Activated T-cell treated with anti-CD3 and anti-CD28 coated beads, Interleukin-2, amount 50 U/mL, for 48 hours (primary cell): ENCODE data around the gene KIF26B.

Experiments
- DNase-seq, 2 experiments: peaks; one replicate each; pipeline ENCODE4 v3.0.0-alpha.2; 2020

KIF26B gene

DNA sequence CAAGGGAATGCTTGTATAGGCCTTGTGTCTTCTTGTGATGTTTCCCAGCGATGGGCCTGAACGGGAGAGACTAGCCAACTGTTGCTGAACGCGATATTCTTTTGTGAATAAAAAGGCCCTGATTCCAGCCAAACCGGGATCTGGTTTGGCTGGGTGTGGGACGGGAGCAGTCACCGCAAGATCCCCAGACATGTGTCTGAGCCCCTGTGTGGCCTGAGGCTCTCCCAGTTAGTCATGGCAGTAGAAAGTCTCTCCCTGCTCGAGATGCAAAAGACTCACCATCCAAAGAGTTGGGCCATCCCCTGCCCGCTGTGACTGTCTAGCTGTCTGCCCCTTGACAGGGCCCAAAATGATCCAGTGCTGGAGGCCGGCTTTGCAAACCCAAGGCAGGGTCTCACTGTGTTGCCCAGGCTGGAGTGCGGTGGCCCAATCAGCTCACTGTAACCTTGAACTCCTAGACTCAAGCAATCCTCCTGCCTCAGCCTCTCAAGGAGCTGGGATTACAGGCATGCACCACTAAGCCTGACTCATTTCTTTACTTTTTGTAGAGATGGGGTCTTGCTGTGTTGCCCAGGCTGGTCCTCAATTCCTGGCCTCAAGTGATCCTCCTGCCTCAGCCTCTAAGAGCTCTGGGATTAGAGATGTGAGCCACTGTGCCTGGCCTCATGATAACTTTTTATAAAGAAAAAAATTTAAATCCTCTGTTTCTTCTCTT, 56.4 kb downstream of the KIF26B start:
- DNase-seq = no peak

DNA sequence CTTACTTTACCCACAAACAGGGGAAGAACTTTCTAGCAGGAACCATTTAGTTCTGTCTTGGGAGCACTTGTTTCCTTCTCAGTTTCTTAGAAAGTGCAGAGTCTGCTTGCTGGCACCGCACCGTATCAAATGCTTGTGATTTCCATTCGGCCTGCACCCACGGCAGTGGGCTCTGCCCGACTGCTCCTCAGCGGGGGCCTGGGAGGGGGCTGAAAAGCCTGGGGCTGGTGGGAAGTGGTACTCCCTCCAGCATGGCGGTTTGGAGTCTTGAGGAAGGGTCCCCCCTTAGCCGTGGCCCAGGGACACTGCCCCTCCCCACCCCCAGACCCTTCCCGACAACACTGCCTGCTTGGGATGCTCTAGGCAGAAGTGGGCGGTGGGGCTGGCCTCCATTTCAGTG, 57.0 kb downstream of the KIF26B start:
- no peak for DNase-seq

DNA sequence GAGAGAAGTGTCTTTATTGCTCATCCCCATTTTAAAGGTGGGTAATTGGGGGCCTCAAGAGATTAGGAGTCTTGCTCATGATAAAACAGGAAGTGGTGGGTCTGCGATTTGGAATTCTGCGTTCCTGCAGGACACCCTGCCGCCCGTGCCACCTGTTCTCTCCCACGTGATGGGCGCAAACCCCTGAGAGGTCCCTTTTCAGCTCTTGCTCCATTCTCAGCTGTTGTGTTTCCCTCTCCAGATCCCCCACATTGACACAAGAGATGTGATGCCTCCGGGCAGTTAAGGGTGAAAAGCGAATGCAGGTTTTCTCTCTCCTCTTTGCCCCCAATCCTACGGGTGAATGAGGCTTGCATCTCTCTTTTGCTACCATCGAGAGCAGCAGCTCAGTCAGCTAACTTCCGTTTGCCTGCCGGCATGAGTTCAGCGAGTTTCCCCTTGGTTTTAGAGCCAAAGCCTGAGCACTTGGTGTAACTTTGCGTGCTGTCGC, 57.5 kb downstream of the KIF26B start:
- no peak for DNase-seq

DNA sequence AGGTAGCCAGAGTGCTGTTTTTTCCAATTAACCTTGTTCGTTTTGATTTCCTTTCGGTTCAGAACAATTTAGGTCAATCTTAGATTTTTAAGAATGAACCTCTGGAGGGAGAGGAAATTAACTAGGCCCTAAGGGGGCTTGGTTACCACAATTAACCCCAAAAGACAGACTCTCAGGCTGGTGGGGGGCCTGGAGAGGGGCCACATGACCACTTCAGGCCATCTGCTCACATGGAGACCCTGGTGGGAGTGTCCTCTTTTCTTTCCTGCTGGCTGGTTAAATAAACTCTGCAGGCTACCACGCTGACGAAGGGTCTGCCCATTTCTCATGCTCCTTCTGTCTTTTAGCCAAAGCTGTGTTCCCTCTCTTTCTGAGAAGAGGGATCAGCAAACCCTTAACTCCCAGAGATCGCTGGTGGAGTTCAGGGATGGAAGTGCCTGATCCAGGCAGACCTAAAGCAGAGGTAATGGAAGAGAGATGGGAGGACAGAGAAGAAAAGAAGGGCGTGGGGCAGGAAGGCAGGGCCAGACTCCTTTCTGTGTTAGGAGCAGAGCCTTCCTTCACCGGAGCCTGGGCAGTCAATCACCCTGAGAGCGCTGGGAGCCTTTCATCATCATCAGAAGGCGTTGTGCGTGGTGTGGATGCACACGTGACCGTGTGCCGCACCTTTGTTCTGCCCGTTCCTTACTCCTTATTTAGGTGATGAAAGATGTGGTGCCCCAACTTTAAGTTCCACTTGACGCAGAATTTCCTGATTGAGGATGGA, 58.5 kb downstream of the KIF26B start:
- DNase-seq = no peak

DNA sequence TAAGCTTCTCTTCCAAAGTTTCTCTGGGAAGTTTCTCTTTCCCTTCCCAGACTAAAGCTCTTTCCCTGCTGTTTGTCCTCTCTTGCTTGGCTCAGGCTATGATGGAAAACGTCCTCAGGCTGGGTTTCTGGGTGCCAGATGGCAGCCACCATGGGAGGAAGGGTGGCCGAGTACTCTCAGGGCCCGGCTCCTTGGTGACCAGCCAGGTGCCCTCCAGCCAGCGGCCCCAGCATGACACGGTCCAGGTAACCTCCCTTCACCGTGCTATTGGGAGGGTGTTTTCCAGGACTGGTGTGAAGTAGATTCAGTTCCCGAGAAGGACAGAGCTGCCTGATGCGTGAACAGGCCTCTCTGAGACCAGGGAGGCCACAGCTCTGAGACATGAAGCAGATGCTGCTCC, 60.3 kb downstream of the KIF26B start:
- no peak for DNase-seq

DNA sequence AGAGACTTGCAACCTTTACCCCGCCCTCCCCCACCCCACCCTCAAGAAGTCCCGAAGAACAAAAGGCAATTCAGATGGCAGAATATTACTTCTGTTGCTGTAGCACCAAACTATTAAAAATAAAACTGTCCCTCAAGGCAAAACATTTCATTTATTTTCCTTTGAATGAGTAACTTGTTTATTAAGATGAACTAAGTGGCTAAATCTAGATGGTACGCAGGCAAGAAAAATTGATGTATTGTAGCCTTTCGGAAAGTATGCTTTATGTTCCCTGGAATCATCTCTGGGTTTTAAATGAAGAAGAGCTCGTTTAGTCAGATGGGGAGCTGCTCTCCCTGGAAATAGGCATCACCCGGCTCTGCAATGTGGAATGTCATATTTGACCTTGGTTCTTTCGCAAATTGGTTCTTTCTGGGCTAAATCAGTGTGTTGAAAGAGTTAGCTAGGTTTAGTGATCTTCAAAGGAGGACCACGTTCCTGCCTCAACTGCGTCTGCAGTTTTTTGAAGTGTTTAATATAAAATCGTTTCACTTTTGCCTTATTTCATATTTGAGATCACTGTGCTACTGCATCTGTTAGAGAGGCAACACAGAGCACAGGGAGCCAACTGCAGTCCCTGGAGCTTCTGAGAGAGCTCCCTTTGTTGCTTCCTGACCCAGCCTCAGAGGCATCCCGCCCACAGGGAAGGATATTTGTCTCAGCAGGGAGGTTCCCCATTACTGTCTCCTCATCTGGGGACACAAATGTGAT, 61.8 kb downstream of the KIF26B start:
- DNase-seq = no peak

DNA sequence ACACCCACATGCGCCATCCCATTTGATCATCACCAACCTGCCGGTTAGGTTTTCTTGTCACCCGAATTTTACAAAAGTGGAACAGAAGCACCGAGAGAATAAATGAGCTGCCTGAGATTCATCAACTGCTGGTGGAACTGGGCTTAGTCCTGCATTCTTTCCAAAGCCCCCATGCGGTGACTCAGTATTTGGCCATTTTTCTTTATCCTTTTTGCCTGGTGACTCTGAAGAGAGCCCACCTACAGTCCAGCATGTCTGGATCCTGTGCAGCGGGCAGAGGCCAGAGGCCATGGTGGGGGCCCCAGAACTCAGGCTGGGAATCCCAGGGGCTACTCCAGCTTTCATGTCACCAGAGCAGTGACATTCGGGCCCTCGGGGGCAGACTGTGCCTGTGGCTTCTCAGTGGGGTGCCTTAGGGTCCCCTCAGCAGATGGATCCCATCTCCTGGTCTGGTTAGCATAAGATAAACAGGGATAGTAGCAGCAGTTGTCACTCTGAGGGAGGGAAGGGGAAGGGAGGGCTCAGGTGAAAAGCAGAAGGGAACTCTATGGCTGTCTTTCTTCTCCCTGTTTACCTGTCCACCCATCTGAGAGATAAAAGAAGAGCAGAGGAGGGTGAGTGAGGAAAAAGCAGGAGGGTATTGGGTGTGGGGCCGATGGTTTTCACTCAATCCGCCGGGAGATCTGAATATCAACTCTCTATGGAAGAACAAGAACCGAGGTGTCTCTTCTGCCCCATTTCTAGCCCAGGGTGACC, 63.2 kb downstream of the KIF26B start:
- no peak for DNase-seq

DNA sequence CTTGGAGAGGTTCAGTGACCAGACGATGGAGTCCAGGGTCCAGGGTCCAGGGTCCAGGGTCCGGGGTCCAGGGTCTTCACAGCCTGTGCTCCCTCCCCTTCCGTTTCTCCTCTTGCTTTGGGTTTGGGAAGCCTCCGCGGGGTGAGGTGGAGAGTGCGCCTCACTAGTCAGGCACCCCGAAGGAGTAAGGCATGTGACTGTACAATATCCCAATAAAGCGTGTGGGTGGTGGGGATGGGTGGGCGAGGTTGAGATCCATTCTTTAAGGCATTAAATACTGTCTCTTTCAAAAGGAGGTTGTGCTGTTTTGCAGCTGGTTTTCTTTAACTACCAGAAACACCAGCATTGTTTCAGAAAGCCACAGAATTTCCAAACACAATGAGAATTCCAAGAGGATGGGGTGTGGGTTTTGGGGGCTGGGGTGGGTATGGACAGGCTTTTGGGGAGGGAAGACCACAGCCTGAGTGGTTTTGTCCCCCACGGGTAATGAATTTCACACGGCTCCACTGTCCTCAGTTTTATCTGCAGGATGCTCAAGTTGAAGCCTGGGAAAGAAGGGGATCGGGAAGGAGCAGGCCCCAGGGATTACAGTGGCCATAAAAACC, 65.7 kb downstream of the KIF26B start:
- DNase-seq = no peak

DNA sequence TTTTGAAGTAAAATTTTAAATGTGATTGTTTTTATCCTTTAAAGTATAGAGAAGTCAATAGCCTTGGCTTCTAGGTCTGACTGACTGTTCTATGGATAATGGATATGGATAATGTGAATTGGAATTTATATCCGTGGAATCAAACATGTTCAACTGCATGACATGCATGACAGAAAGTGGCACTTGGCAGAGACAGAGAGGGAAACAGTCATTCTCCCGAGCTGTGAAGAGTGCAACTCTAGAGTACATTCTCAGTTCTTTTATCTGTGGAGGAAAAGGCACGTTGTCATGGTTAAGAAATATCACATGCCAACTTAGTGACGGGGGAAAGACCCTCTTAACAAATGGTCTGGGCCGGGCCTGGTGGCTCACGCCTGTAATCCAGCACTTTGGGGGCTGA, 67.0 kb downstream of the KIF26B start:
- no peak for DNase-seq

DNA sequence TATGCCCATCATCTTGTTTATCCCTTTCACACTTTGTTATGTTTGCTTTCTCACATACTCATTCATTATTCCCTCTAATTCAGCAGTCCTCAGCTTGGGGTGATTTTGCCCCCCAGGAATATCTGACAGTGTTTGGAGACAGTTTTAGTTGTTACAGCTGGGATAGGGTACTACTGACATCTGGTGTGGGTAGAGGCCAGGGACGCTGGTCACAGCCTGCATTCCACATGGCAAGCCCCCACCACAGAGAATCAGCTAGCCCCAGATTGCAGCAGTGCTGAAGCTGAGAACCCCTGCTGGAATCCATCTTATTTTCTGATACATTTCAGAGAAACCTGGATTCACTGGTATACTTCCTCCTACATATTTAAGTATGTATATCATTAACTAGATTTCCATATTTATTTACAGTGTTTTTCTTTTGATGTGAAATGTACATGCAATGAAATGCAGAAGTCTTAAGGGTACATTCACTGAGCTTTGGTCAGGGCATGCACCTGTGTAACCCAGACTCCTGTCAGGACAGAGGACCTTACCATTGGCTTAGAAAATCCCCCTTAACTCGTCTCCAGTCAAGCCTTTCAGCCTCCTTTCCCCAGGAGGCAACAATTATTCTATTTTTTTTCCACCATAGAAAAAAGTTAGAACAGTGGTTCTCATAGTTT, 68.3 kb downstream of the KIF26B start:
- no peak for DNase-seq

DNA sequence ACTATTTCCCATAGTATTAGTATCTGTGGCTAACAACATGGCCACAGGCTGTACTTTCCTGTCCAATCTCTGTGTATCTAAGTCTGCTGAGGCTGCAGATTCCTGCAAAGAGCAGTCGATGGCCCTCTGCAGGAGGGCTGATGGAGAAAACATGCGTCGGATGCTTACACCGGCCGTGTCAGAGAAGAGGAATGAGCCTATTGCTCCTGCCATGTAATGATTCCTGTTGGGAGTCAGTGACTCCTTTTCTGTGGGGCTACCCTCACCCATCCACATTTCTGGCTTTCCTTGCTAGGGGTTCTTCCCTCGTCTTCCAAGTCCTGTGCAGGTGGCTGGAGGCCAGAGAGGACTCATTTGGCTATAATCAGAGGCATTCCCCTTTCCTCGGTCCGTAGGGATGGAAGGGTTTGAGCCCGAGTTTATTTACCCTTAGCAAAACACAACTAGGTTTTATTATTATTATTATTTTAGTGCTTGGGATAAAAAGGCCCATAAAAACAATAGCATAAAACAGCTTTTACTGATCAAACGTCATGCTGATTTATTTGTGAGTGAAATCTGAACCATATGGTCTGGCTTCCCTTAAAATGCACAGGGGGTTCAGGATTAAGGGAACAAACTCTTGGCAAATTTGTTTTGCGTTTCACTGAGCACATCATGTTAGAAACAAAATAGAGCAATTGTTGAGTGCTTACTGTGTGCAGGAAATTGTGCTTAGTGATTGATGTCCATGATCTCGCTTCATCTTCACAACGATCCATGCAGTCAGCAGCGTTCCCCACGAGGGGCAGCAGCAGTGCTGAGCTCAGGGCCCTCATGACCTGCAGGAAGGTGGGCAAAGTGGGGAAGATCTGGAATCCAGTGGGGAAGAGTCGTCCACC, 70.8 kb downstream of the KIF26B start:
- DNase-seq = no peak

DNA sequence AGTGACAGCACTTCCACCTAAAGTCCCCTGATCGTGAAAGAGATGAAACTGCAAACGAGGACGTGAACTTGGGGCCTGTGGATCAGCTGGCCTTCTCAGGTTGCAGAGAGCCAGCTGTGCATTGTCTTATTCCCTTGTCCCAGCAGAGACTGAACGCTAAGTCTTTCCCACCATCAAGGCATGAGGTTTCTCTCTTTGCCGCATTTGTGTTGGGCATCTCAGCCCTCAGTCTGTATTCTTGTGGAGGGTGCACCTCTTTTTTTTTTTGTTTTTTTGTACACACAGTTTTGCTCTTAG, 71.4 kb downstream of the KIF26B start:
- DNase-seq = no peak

DNA sequence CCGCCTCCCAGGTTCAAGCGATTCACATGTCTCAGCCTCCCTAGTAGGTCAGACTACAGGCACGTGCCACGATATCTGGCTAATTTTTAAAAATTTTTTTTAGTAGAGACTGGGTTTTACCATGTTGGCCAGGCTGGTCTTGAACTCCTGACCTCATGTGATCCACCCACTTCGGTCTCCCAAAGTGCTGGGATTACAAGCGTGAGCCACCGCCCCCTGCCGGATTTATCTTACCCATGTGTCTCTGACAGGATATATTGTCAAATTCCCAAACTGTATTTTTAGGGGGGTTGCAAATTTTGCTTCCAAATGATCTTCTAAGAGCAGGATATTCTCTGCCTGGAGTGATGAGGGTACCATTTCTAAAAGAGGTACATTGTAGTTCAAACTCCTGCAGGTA, 74.3 kb downstream of the KIF26B start:
- no peak for DNase-seq

DNA sequence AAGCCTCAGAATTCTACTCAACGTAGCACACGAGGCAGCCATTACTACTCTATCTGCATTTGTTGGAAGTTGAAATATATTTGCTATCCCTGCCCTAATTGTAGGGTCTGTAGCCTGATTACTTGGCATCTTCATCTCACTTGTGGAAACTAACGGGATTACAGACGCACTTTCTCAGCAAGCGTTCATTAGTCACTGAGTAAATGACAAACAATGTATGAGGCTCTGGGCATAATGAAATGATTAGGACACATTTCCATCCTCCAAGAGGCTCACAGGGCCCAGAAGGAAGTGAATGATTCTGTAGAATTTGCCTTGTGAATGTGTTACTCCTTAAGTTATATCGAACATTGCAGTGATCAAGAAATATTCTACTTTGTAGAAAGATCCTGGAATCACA, 78.1 kb downstream of the KIF26B start:
- DNase-seq = no peak

DNA sequence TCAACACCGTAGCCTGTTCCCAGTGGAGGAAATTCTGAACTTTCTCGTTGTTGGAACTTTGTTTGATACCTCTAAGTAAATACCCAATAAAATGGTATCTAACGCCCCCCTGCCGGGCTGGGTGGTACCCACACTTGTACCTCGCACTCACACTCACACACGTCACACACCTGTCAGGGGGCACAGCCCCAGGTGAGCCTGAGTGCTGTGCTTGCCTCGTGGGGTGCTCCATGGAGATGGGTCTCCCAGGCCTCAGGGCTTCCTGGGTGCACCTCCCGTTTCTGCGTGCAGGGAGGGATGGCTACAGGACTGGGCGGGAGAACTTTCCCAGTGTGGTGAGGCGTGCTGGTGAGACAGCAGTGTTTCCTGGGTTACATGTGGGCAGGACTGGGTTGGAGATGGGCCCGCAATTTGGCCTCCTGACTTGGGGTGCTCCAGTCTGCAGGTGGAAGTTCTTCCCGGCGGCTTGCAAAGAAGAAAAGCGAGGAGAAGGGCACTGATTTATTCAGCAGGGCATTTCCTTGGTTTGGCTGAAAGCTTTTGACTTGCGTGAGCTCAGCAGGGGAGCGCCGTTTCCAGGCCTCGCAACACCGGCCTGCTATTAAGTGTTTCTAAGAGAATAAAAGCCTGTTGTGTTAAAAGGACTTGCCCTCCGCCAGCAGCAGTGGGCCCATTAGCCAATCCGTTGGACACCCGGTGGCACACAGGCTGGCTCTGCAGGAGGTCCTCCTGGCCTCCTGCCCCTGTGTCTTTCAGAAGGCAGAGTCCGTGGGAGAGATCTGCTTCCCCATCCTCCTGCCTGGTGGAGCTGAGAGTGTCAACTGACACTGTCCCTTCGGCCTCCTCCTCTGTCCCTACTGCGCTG, 79.7 kb downstream of the KIF26B start:
- DNase-seq = no peak

DNA sequence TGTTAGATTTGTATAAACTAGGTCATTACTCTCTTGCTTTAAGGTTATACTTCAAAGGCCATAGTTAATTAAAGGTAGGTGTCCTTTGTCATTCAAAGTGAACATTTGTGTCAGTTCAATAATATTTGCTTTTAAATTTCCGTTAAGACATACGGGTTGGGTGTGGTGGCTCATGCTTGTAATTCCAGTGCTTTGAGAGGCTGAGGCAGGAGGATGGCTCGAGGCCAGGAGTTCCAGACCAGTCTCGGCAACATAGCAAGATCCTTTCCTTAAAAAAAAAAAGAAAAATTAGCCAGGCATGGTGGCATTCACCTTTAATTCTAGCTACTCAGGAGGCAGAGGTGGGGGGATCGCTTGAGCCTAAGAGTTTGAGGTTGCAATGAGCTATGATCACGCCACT, 80.4 kb downstream of the KIF26B start:
- DNase-seq = no peak

DNA sequence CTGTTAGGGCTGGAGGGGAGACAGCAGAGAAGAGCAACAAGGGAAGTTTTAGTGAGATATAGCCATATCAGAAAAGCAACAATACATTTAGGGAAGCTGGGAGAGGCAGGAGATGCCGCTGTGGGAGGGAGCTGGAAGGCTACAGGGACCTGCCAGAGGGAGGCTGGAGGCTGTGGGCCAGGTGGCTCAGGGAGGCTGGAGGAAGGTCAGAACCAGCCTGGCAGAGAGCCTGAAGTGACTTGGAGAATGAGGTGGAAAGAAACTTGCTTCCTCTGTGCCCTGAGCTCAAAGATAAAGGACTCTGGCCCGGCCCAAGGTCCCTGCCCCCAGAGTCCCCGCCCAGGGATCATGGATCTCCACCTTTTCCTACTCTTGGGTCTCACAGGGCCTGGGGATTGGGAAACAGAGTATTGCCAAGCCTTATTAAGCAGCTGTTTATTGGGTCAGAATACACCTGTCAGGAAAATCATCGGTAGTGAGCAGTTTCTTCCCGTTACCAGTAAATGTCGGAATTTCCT, 85.9 kb downstream of the KIF26B start:
- no peak for DNase-seq

DNA sequence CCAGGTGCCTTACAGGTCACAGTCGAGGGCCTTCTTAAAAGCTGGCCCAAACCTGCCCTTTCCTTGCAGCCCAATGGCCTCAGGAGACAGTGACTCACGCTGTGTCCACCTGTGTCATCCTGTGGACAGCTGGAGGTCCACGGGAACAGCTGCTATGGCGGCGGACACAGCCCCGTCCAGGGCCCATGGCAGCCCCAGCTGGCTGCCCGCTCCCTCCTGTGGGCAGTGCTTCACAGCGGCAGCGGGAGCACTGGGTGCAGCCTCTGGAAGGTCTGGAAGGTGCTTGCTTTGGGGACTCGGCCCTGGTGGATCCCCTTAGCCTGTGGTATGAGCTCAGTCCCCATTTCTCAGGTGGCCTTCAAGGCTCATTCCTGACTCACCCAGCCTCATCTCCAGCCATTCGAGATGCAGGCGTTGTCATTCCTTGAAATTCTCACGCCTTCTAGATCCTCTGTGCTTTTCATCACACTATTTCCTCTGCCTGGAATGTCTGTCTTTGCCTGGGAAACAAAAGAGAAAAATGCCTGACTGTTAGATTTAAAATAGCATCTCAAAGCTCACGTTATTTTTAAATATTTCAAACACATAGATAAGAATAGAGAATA, 86.8 kb downstream of the KIF26B start:
- no peak for DNase-seq

DNA sequence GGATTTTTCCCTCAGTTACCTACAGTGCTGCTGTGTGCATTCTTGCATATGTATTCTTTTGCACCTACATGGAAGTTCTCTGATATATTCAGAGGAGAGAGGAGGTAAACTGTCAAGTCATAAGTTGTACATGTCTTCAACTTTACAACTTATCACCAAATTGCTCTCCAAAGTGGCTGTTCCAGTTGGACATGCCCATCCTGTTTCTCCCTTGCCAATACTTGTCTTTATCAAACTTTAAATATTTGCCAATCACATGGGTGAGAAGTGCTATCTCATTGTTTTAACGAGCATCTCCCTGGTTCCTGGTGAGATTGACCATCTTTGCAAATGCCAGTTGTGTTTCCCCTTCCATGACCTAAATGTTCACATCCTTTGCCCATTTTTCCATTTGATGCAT, 88.2 kb downstream of the KIF26B start:
- no peak for DNase-seq
